NCI-H2196 treated with DMSO at 0.1 percent for 48 hours (cell line): Measurements from ENCODE around the gene ARID3A.

ENCODE experiments used
- DNase-seq: peaks from one replicate; lab custom pipeline; 2025; ENCODE audit not compliant: unreplicated experiment; lab: John Stamatoyannopoulos, UW

The ARID3A gene

GRCh38 chr19:984165-984967 is 58.5 kb downstream of the ARID3A start, which contains the start of gene WDR18:
TSS of gene WDR18 (plus strand) at chr19:984345. CDS start at chr19:984354, 9 bp downstream.
- DNase-seq, result peak; percentile 72

GRCh38 chr19:986083-986482 is 60.2 kb downstream of the ARID3A start:
- no peak for DNase-seq

GRCh38 chr19:988081-988480 is 62.2 kb downstream of the ARID3A start:
- no peak for DNase-seq

- no peak for DNase-seq
These were observed 62.7 kb downstream of the ARID3A start for GRCh38 chr19:988510-988909.

- no peak for DNase-seq
These were observed 63.7 kb downstream of the ARID3A start for GRCh38 chr19:989381-990081.

- no peak for DNase-seq
These were observed 64.3 kb downstream of the ARID3A start for GRCh38 chr19:990119-990571.

GRCh38 chr19:990746-991145 is 64.9 kb downstream of the ARID3A start:
- no peak for DNase-seq

GRCh38 chr19:991174-991931 is 65.5 kb downstream of the ARID3A start:
- no peak for DNase-seq

GRCh38 chr19:991932-992669 is 66.3 kb downstream of the ARID3A start:
- no peak for DNase-seq

GRCh38 chr19:992670-993055 is 66.8 kb downstream of the ARID3A start:
- DNase-seq, result no peak

GRCh38 chr19:993361-993830 is 67.6 kb downstream of the ARID3A start:
- DNase-seq, result no peak

- DNase-seq, result no peak
These were observed 68.1 kb downstream of the ARID3A start for GRCh38 chr19:993831-994393.

- DNase-seq, result no peak
These were observed 68.7 kb downstream of the ARID3A start for GRCh38 chr19:994516-994915.

GRCh38 chr19:995051-995827 is 69.4 kb downstream of the ARID3A start:
- DNase-seq, result peak; percentile 20

- DNase-seq, result no peak
These were observed 70.4 kb downstream of the ARID3A start for GRCh38 chr19:996051-996838.

- DNase-seq, result no peak
These were observed 72.2 kb downstream of the ARID3A start for GRCh38 chr19:998064-998463.

GRCh38 chr19:999379-999719 is 73.5 kb downstream of the ARID3A start:
- DNase-seq, result no peak

GRCh38 chr19:1000095-1000494 is 74.3 kb downstream of the ARID3A start, which contains the start of gene GRIN3B:
TSS of gene GRIN3B (plus strand) at chr19:1000419. CDS start at chr19:1000438, 19 bp downstream.
- DNase-seq, result peak; percentile 53
